Measurements from ENCODE around the gene NPAS2. TPM values are rescaled to one million over a fixed set of nuclear protein-coding genes. Genes with fewer than 3 reads are reported as not detected.

NPAS2 gene
- polyA plus RNA-seq, 5 donors = 26.7 to 39.0 (median 30.3) TPM

GRCh38 chr2:100821255-100821910 is 1.4 kb downstream of the NPAS2 start:
- no peak for DNase-seq

GRCh38 chr2:100821911-100822265 is 1.9 kb downstream of the NPAS2 start:
- DNase-seq = no peak

- DNase-seq = no peak
Observed at GRCh38 chr2:100822587-100823248, 2.8 kb downstream of the NPAS2 start.

GRCh38 chr2:100823665-100824438 is 3.9 kb downstream of the NPAS2 start:
- DNase-seq = no peak

- DNase-seq = no peak
Observed at GRCh38 chr2:100824842-100825241, 4.9 kb downstream of the NPAS2 start.

- DNase-seq = no peak
Observed at GRCh38 chr2:100826494-100826893, 6.6 kb downstream of the NPAS2 start.

GRCh38 chr2:100831158-100831750 is 11.3 kb downstream of the NPAS2 start:
- DNase-seq = no peak

- no peak for DNase-seq
Observed at GRCh38 chr2:100831831-100832230, 11.9 kb downstream of the NPAS2 start.

- DNase-seq = no peak
Observed at GRCh38 chr2:100832885-100833284, 12.9 kb downstream of the NPAS2 start.

- peak in 1 of 2 donors; percentile 53 for DNase-seq
Observed at GRCh38 chr2:100833331-100833730, 13.4 kb downstream of the NPAS2 start.

- DNase-seq = no peak
Observed at GRCh38 chr2:100834221-100834620, 14.3 kb downstream of the NPAS2 start.

- no peak for DNase-seq
Observed at GRCh38 chr2:100835006-100835659, 15.2 kb downstream of the NPAS2 start.

GRCh38 chr2:100840519-100840918 is 20.6 kb downstream of the NPAS2 start:
- no peak for DNase-seq

GRCh38 chr2:100842241-100842922 is 22.4 kb downstream of the NPAS2 start:
- DNase-seq = no peak

- no peak for DNase-seq
Observed at GRCh38 chr2:100844514-100844913, 24.6 kb downstream of the NPAS2 start.

- DNase-seq = no peak
Observed at GRCh38 chr2:100845141-100845991, 25.4 kb downstream of the NPAS2 start.

- DNase-seq = no peak
Observed at GRCh38 chr2:100846716-100847115, 26.8 kb downstream of the NPAS2 start.

- DNase-seq = no peak
Observed at GRCh38 chr2:100852447-100852846, 32.5 kb downstream of the NPAS2 start.

- DNase-seq = no peak
Observed at GRCh38 chr2:100852999-100853908, 33.3 kb downstream of the NPAS2 start.
